Endothelial cell of umbilical vein (primary cell): ENCODE measurements around the gene CLNK. TPM values are rescaled to one million over a fixed set of nuclear protein-coding genes. Genes with fewer than 3 reads are reported as not detected.

Experiments used
- BruUV-seq: library from RNA; stranded (reverse); fragments of 400-500 nt; replicated peaks from 2 replicates; lab custom pipeline; 2021; lab: Mats Ljungman, UMichigan
- CTCF ChIA-PET: fragments of 300-600, 350-600 bp; sonication (Branson Sonifier 250); formaldehyde crosslinking; loops from one replicate; lab custom pipeline; 2021; ENCODE audit warnings: antibody characterized with exemption, inconsistent platforms; lab: Charles Lee
- POLR2A ChIA-PET: fragments of 300-600, 350-600 bp; sonication (Branson Sonifier 250); formaldehyde crosslinking; loops from one replicate; lab custom pipeline; 2021; ENCODE audit warnings: antibody characterized with exemption, inconsistent platforms; lab: Charles Lee
- DNase-seq: peaks from one replicate; pipeline ENCODE4 v3.0.0-alpha.2; 2011; ENCODE audit warnings: low read depth, low spot score
- FAIRE-seq: peaks from 2 replicates; lab custom pipeline; 2011; peaks lifted over from hg19 to GRCh38; lab: Jason Lieb, UNC
- H2AFZ ChIP-seq: 2 replicates; pipeline ENCODE4 v1.6.0; 2012; ENCODE audit warnings: low read depth, low read length, control low read depth, inconsistent platforms
- H3K27ac ChIP-seq: 2 replicates; pipeline ENCODE4 v1.5.1; 2011; ENCODE audit warnings: low read depth, mild to moderate bottlenecking, control low read depth, low read length, moderate library complexity; ENCODE audit not compliant: insufficient read depth
- H3K27me3 ChIP-seq, 2 experiments: 2 replicates each; pipeline versions ENCODE4 v1.6.0 to v1.6.1; 2011; ENCODE audit warnings: low read length in 2 of 2, mixed read lengths in 1 of 2; ENCODE audit not compliant: control insufficient read depth in 2 of 2, insufficient read depth in 2 of 2
- H3K36me3 ChIP-seq, 2 experiments: 2 replicates in 1 of 2; 3 replicates in 1 of 2; pipeline ENCODE4 v1.5.1; 2011; ENCODE audit warnings: low read length in 2 of 2, mild to moderate bottlenecking in 1 of 2, moderate library complexity in 1 of 2; ENCODE audit not compliant: control insufficient read depth in 2 of 2, insufficient read depth in 2 of 2; ENCODE audit errors: extremely low read depth in 1 of 2
- H3K4me1 ChIP-seq: 3 replicates; pipeline ENCODE4 v1.5.1; 2011; ENCODE audit warnings: mild to moderate bottlenecking, low read length; ENCODE audit not compliant: control insufficient read depth, insufficient read depth; ENCODE audit errors: extremely low read depth
- H3K4me2 ChIP-seq: 2 replicates; pipeline ENCODE4 v1.6.1; 2011; ENCODE audit warnings: low read length, control low read depth, mixed read lengths; ENCODE audit not compliant: insufficient read depth
- H3K4me3 ChIP-seq, 3 experiments: fragments of 200-600 bp in 1 of 3; sonication (generic), shearing (Covaris generic) in 1 of 3; replicated peaks in 1 of 3; 2 replicates each; pipeline ENCODE4 v1.5.1; 2011 to 2016; ENCODE audit warnings: control low read depth in 3 of 3, low read length in 3 of 3, mild to moderate bottlenecking in 2 of 3, inconsistent platforms in 1 of 3, low read depth in 1 of 3, moderate library complexity in 1 of 3; ENCODE audit not compliant: insufficient read depth in 1 of 3
- H3K79me2 ChIP-seq: 2 replicates; pipeline ENCODE4 v1.6.0; 2012; ENCODE audit warnings: low read length, inconsistent platforms; ENCODE audit not compliant: control insufficient read depth, insufficient read depth
- H3K9ac ChIP-seq: replicated peaks from 2 replicates; pipeline ENCODE3; 2011; ENCODE audit warnings: low read length, control low read depth; ENCODE audit not compliant: insufficient read depth; ENCODE audit errors: extremely low read depth
- H3K9me1 ChIP-seq: replicated peaks from 3 replicates; pipeline ENCODE4 v1.6.0; 2011; ENCODE audit warnings: mild to moderate bottlenecking, low read length; ENCODE audit not compliant: control insufficient read depth, insufficient read depth; ENCODE audit errors: extremely low read depth
- H3K9me3 ChIP-seq: replicated peaks from 2 replicates; pipeline ENCODE4 v1.5.1; 2012; ENCODE audit warnings: low read length, inconsistent platforms; ENCODE audit not compliant: control insufficient read depth, insufficient read depth
- H4K20me1 ChIP-seq: replicated peaks from 2 replicates; pipeline ENCODE3; 2011; ENCODE audit warnings: mild to moderate bottlenecking, low read length; ENCODE audit not compliant: control insufficient read depth, insufficient read depth; ENCODE audit errors: extremely low read depth
- EZH2 ChIP-seq: IDR thresholded peaks from 2 replicates; pipeline ENCODE4 v1.6.1; 2012; ENCODE audit warnings: borderline replicate concordance, low read depth, mild to moderate bottlenecking, moderate library complexity, low read length, inconsistent platforms; ENCODE audit not compliant: severe bottlenecking
- FOS ChIP-seq: IDR thresholded peaks from 2 replicates; pipeline ENCODE4 v1.6.1; 2011; ENCODE audit warnings: mild to moderate bottlenecking, low read length, moderate library complexity, borderline replicate concordance; ENCODE audit not compliant: insufficient read depth
- GATA2 ChIP-seq: IDR thresholded peaks from 2 replicates; pipeline ENCODE4 v1.7.0; 2011; ENCODE audit warnings: low read depth, mild to moderate bottlenecking, moderate library complexity, mixed read lengths, low read length; ENCODE audit not compliant: insufficient read length, insufficient read depth
- JUN ChIP-seq: IDR thresholded peaks from 2 replicates; pipeline ENCODE4 v1.6.1; 2011; ENCODE audit warnings: borderline replicate concordance, low read depth; ENCODE audit not compliant: insufficient read length, insufficient read depth
- MYC ChIP-seq: IDR thresholded peaks from one replicate; pipeline ENCODE4 v1.6.1; 2011; ENCODE audit warnings: mild to moderate bottlenecking, low read depth, low read length
- POLR2A ChIP-seq: IDR thresholded peaks from 2 replicates; pipeline ENCODE4 v1.6.1; 2012; ENCODE audit warnings: low read depth, mild to moderate bottlenecking, control low read depth, low read length
- POLR2AphosphoS5 ChIP-seq: IDR thresholded peaks from 2 replicates; pipeline ENCODE4 v1.6.1; 2012; ENCODE audit warnings: low read depth, mild to moderate bottlenecking, control low read depth, low read length, moderate library complexity; ENCODE audit not compliant: insufficient read depth
- dilution Hi-C: fragments of 300-500 bp; cut with MboI; formaldehyde crosslinking; loops from one replicate; pipeline ENCODE4 v1.15.0; 2019; ENCODE audit warnings: low sequenced_read_pairs; ENCODE audit not compliant: extremely low pct_ligation_motif_present
- intact Hi-C: fragments of 100-400 bp; cut with micrococcal nuclease; formaldehyde crosslinking; loops from one replicate; pipeline ENCODE4 v1.10.0; 2022
- polyA plus RNA-seq, 4 experiments: library from polyadenylated mRNA; depleted of rRNA in 3 of 4; stranded (reverse) in 3 of 4; unstranded in 1 of 4; fragments of >200 nt; gene quantifications; 2 replicates each; pipeline versions ENCODE4 v1.2.1 to v1.2.3, GENCODE V29; 2011 to 2012; ENCODE audit warnings: missing spikeins in 1 of 4
- total RNA-seq: library from RNA; stranded (reverse); gene quantifications from 2 replicates; pipeline ENCODE4 v1.2.3, GENCODE V29; 2021
- TF ChIP-seq, protein P1 (sequence below), 2 donors: IDR thresholded peaks; 1 replicate in 1 of 2; 2 replicates in 1 of 2; pipeline ENCODE4 v1.5.1; 2011; ENCODE audit warnings: low read length in 2 of 2, mild to moderate bottlenecking in 2 of 2, moderate library complexity in 2 of 2, control low read depth in 1 of 2, inconsistent platforms in 1 of 2, low read depth in 1 of 2; ENCODE audit not compliant: insufficient read depth in 1 of 2; ENCODE audit errors: extremely low read depth in 1 of 2
- TF ChIP-seq, protein P2 (sequence below): IDR thresholded peaks from 2 replicates; pipeline ENCODE4 v1.6.1; 2011; ENCODE audit not compliant: insufficient read depth, insufficient read length

Gene CLNK
- total and polyA plus RNA-seq, 2 donors (not counting 3 experiments of a cell fraction or from before 2014, with no cell fraction given) = not detected

DNA sequence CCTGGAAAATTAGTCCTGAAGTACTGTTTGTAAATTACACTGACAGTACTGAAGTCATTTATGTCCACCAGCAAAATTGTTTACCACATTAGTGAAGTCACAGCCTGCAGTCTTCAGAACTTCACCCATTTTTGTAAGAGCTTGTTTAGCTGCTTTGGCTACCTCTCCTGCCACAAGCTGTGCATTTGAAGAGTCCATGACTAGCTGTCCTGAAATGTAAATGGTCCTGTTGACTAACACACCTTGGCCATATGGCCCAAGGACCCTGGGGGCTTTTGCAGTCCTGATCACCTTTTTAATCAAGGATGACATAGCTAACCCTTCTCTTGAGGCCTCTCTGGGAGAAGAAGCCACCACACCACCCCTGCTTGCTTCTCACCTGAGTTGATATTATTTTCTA, 205.9 kb downstream of the CLNK start:
- Histone ChIP-seq H4K20me1 (no peaks in the 10 kb centered on the region), H3K79me2 (no peaks in the 10 kb centered on the region), H3K4me2 (no peak overlapping the region), H2AFZ (no peak overlapping the region), H3K9me3 (no peaks in the 10 kb centered on the region), H3K9me1 (no peaks in the 10 kb centered on the region), H3K9ac (no peak overlapping the region), H3K27ac (no peak overlapping the region), H3K27me3 (peaks cover 0 to 2% of the 10 kb centered on the region in 2 experiments), H3K4me3 (no peak overlapping the region), H3K36me3 (no peaks in the 10 kb centered on the region), H3K4me1 (no peaks in the 10 kb centered on the region)
- FAIRE-seq = no peak
- DNase-seq = no peak
- no TSS peak for BruUV-seq
- CTCF ChIA-PET = interaction anchor here (2.3 to 3.0 kb wide), 2 partner anchors 10 to 17 kb away, joined by 12 to 14 read pairs; no protein-coding TSS in a partner anchor
- TF ChIP-seq FOS (no peak), GATA2 (no peak), POLR2AphosphoS5 (no peak), JUN (no peak), MYC (no peak), EZH2 (no peak), POLR2A (no peak)
- TF ChIP-seq, protein P1, sequence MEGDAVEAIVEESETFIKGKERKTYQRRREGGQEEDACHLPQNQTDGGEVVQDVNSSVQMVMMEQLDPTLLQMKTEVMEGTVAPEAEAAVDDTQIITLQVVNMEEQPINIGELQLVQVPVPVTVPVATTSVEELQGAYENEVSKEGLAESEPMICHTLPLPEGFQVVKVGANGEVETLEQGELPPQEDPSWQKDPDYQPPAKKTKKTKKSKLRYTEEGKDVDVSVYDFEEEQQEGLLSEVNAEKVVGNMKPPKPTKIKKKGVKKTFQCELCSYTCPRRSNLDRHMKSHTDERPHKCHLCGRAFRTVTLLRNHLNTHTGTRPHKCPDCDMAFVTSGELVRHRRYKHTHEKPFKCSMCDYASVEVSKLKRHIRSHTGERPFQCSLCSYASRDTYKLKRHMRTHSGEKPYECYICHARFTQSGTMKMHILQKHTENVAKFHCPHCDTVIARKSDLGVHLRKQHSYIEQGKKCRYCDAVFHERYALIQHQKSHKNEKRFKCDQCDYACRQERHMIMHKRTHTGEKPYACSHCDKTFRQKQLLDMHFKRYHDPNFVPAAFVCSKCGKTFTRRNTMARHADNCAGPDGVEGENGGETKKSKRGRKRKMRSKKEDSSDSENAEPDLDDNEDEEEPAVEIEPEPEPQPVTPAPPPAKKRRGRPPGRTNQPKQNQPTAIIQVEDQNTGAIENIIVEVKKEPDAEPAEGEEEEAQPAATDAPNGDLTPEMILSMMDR (IDR thresholded peaks at IDR 0.05; ENCODE audit: extremely low read depth in 1 of 2, insufficient read depth in 1 of 2, low read depth in 1 of 2, low read length in 2 of 2) = no peak
- TF ChIP-seq, protein P2, sequence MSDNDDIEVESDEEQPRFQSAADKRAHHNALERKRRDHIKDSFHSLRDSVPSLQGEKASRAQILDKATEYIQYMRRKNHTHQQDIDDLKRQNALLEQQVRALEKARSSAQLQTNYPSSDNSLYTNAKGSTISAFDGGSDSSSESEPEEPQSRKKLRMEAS = no peak
- intact Hi-C loops = no loop called here
- dilution Hi-C loops = no loop called here
- POLR2A ChIA-PET = interaction anchor here (0.7 kb wide), 1 partner anchor 25 kb away, joined by 3 read pairs; no protein-coding TSS in a partner anchor
